GM18909 (cell line): ENCODE data around the gene SOX6.

Source experiments
- ATAC-seq: cut with Tn5 transposase; IDR thresholded peaks from one replicate; pipeline ENCODE4 v1.9.1; 2021; ENCODE audit warnings: mild to moderate bottlenecking; ENCODE audit not compliant: unreplicated experiment, poor library complexity

Gene SOX6

GRCh38 chr11:15944460-15944859 lies 411.9 kb downstream of the SOX6 start:
- no peak for ATAC-seq

- no peak for ATAC-seq
These were observed 412.7 kb downstream of the SOX6 start for GRCh38 chr11:15943418-15944197.

- ATAC-seq = no peak
These were observed 413.4 kb downstream of the SOX6 start for GRCh38 chr11:15942936-15943335.

- no peak for ATAC-seq
These were observed 414.2 kb downstream of the SOX6 start for GRCh38 chr11:15942126-15942525.

- ATAC-seq = peak; percentile 65
These were observed 415.1 kb downstream of the SOX6 start for GRCh38 chr11:15941206-15941770.

GRCh38 chr11:15940462-15941205 lies 415.7 kb downstream of the SOX6 start:
- peak; percentile 23 for ATAC-seq

- no peak for ATAC-seq
These were observed 417.4 kb downstream of the SOX6 start for GRCh38 chr11:15938983-15939382.

GRCh38 chr11:15938121-15938611 lies 418.2 kb downstream of the SOX6 start:
- ATAC-seq = no peak

GRCh38 chr11:15937601-15938120 lies 418.7 kb downstream of the SOX6 start:
- no peak for ATAC-seq

GRCh38 chr11:15936011-15936410 lies 420.3 kb downstream of the SOX6 start:
- no peak for ATAC-seq

- ATAC-seq = no peak
These were observed 421.0 kb downstream of the SOX6 start for GRCh38 chr11:15935373-15935772.

- ATAC-seq = no peak
These were observed 422.3 kb downstream of the SOX6 start for GRCh38 chr11:15933886-15934625.

GRCh38 chr11:15932417-15932816 lies 423.9 kb downstream of the SOX6 start:
- ATAC-seq = no peak

- ATAC-seq = no peak
These were observed 424.8 kb downstream of the SOX6 start for GRCh38 chr11:15931497-15931896.

GRCh38 chr11:15930442-15931025 lies 425.8 kb downstream of the SOX6 start:
- ATAC-seq = no peak

- no peak for ATAC-seq
These were observed 426.9 kb downstream of the SOX6 start for GRCh38 chr11:15929371-15929901.

- ATAC-seq = no peak
These were observed 428.5 kb downstream of the SOX6 start for GRCh38 chr11:15927864-15928217.

- no peak for ATAC-seq
These were observed 429.0 kb downstream of the SOX6 start for GRCh38 chr11:15927196-15927863.

- no peak for ATAC-seq
These were observed 430.3 kb downstream of the SOX6 start for GRCh38 chr11:15926071-15926470.
